Calu3 (cell line): Measurements from ENCODE around the gene KBTBD4. TPM values are rescaled to one million over a fixed set of nuclear protein-coding genes. Genes with fewer than 3 reads are reported as not detected.

Source experiments
- BruUV-seq: library from RNA; stranded (reverse); fragments of 400-500 nt; replicated peaks from 2 replicates; lab custom pipeline; 2021; lab: Mats Ljungman, UMichigan
- CTCF ChIA-PET: fragments of 300-600 bp; sonication (Branson Sonifier 250); formaldehyde crosslinking; loops from one replicate; lab custom pipeline; 2022; ENCODE audit warnings: antibody characterized with exemption; lab: Charles Lee
- DNase-seq: peaks from one replicate; pipeline ENCODE4 v3.0.0; 2022
- H3K27ac Mint-ChIP-seq: one replicate; pipeline ENCODE4 v1.8.0; 2022; ENCODE audit warnings: mixed read lengths; ENCODE audit not compliant: unreplicated experiment
- H3K27me3 Mint-ChIP-seq: one replicate; pipeline ENCODE4 v1.8.0; 2022; ENCODE audit warnings: mixed read lengths; ENCODE audit not compliant: unreplicated experiment
- H3K36me3 Mint-ChIP-seq: one replicate; pipeline ENCODE4 v1.8.0; 2022; ENCODE audit warnings: mild to moderate bottlenecking, moderate library complexity, mixed read lengths; ENCODE audit not compliant: insufficient read depth, unreplicated experiment
- H3K4me1 Mint-ChIP-seq: one replicate; pipeline ENCODE4 v1.8.0; 2022; ENCODE audit warnings: mild to moderate bottlenecking, low read depth, mixed read lengths; ENCODE audit not compliant: unreplicated experiment
- H3K4me3 Mint-ChIP-seq: one replicate; pipeline ENCODE4 v1.8.0; 2022; ENCODE audit warnings: mild to moderate bottlenecking, low read depth, moderate library complexity, mixed read lengths; ENCODE audit not compliant: unreplicated experiment
- H3K9me3 Mint-ChIP-seq: one replicate; pipeline ENCODE4 v1.8.0; 2022; ENCODE audit warnings: low read depth, mixed read lengths; ENCODE audit not compliant: unreplicated experiment
- CTCF ChIP-seq: fragments of 200-600 bp; IDR thresholded peaks from one replicate; pipeline ENCODE4 v1.8.0; 2022; ENCODE audit warnings: antibody characterized with exemption; ENCODE audit not compliant: unreplicated experiment
- intact Hi-C: fragments of 100-400 bp; cut with micrococcal nuclease; formaldehyde crosslinking; loops from one replicate; pipeline ENCODE4 v1.10.0; 2022; ENCODE audit not compliant: unreplicated experiment
- total RNA-seq: library from RNA; stranded (reverse); gene quantifications from 2 replicates; pipeline ENCODE4 v1.2.3, GENCODE V29; 2022

KBTBD4 gene
- total RNA-seq, 1 experiment from 2014 or later = 14.6 TPM

GRCh38 chr11:47603295-47603694, 24.5 kb upstream of the KBTBD4 start:
- no peak for DNase-seq
- Mint-ChIP-seq H3K9me3 (no peaks in the 10 kb centered on the region), H3K27ac (no peak overlapping the region), H3K4me3 (no peak overlapping the region), H3K27me3 (peaks cover 50% of the 10 kb centered on the region), H3K36me3 (no peaks in the 10 kb centered on the region), H3K4me1 (no peaks in the 10 kb centered on the region)
- TF ChIP-seq CTCF = no peak
- CTCF ChIA-PET = interaction anchor here (0.6 kb wide), 1 partner anchor 1471 kb away, joined by 4 read pairs; no protein-coding TSS in a partner anchor
- intact Hi-C loops = no loop called here
- BruUV-seq = no TSS peak

GRCh38 chr11:47599902-47600301, 21.1 kb upstream of the KBTBD4 start:
- H3K4me1 Mint-ChIP-seq = no peaks in the 10 kb centered on the region
- no peak for DNase-seq
- TF ChIP-seq CTCF = no peak
- H3K36me3 Mint-ChIP-seq = no peaks in the 10 kb centered on the region
- peaks cover 47% of the 10 kb centered on the region for H3K27me3 Mint-ChIP-seq
- no peak overlapping the region for H3K4me3 Mint-ChIP-seq
- H3K9me3 Mint-ChIP-seq = no peaks in the 10 kb centered on the region
- CTCF ChIA-PET = no interaction called here
- intact Hi-C loops = no loop called here
- BruUV-seq = no TSS peak
- H3K27ac Mint-ChIP-seq = no peak overlapping the region

- H3K27ac Mint-ChIP-seq = no peak overlapping the region
- no peak for TF ChIP-seq CTCF
- H3K36me3 Mint-ChIP-seq = no peaks in the 10 kb centered on the region
- CTCF ChIA-PET = no interaction called here
- no peaks in the 10 kb centered on the region for H3K9me3 Mint-ChIP-seq
- BruUV-seq = no TSS peak
- no peak for DNase-seq
- no peaks in the 10 kb centered on the region for H3K4me1 Mint-ChIP-seq
- intact Hi-C loops = no loop called here
- H3K4me3 Mint-ChIP-seq = no peak overlapping the region
- H3K27me3 Mint-ChIP-seq = peaks cover 64% of the 10 kb centered on the region
These were observed 17.2 kb upstream of the KBTBD4 start for GRCh38 chr11:47595967-47596366.

GRCh38 chr11:47595029-47595428, 16.3 kb upstream of the KBTBD4 start:
- CTCF ChIA-PET = no interaction called here
- intact Hi-C loops = no loop called here
- DNase-seq = no peak
- no peaks in the 10 kb centered on the region for H3K36me3 Mint-ChIP-seq
- H3K27me3 Mint-ChIP-seq = peaks cover 64% of the 10 kb centered on the region
- H3K4me3 Mint-ChIP-seq = no peak overlapping the region
- H3K4me1 Mint-ChIP-seq = no peaks in the 10 kb centered on the region
- TF ChIP-seq CTCF = no peak
- BruUV-seq = no TSS peak
- H3K27ac Mint-ChIP-seq = no peak overlapping the region
- H3K9me3 Mint-ChIP-seq = no peaks in the 10 kb centered on the region
